Parathyroid adenoma (tissue), 2 donors: Measurements from ENCODE around the gene LZTFL1.

Experiments used
- H2AFZ ChIP-seq: fragments of 300-600 bp; sonication (generic); one replicate; pipeline ENCODE4 v1.7.0; 2017; ENCODE audit warnings: antibody characterized with exemption, mild to moderate bottlenecking
- H3K27ac ChIP-seq: fragments of 300-600 bp; sonication (generic); one replicate; pipeline ENCODE4 v1.7.0; 2017
- H3K27me3 ChIP-seq: fragments of 300-600 bp; sonication (generic); one replicate; pipeline ENCODE4 v1.7.0; 2017; ENCODE audit warnings: low read length; ENCODE audit not compliant: control insufficient read depth, insufficient read depth
- H3K36me3 ChIP-seq: fragments of 300-600 bp; sonication (generic); one replicate; pipeline ENCODE4 v1.7.0; 2017; ENCODE audit warnings: low read length; ENCODE audit not compliant: control insufficient read depth, insufficient read depth
- H3K4me1 ChIP-seq: fragments of 300-600 bp; sonication (generic); one replicate; pipeline ENCODE4 v1.7.0; 2017; ENCODE audit warnings: control low read depth
- H3K4me2 ChIP-seq: fragments of 300-600 bp; sonication (generic); one replicate; pipeline ENCODE4 v1.7.0; 2017; ENCODE audit warnings: low read length
- H3K4me3 ChIP-seq: fragments of 300-600 bp; sonication (generic); one replicate; pipeline ENCODE4 v1.7.0; 2017; ENCODE audit warnings: low read depth, low read length
- H3K79me2 ChIP-seq: fragments of 300-600 bp; sonication (generic); one replicate; pipeline ENCODE4 v1.7.0; 2017; ENCODE audit warnings: control low read depth
- H3K9ac ChIP-seq: fragments of 300-600 bp; sonication (generic); one replicate; pipeline ENCODE4 v1.7.0; 2017; ENCODE audit warnings: mild to moderate bottlenecking
- H3K9me3 ChIP-seq: fragments of 300-600 bp; sonication (generic); one replicate; pipeline ENCODE4 v1.7.0; 2017; ENCODE audit warnings: low read length; ENCODE audit not compliant: control insufficient read depth
- TF ChIP-seq, protein P1 (sequence below): fragments of 300-600 bp; sonication (generic); IDR thresholded peaks from one replicate; pipeline ENCODE4 v1.7.0; 2017; ENCODE audit warnings: antibody characterized with exemption, mild to moderate bottlenecking
- donor health status: primary hyperparathyroidism.

The LZTFL1 gene

DNA sequence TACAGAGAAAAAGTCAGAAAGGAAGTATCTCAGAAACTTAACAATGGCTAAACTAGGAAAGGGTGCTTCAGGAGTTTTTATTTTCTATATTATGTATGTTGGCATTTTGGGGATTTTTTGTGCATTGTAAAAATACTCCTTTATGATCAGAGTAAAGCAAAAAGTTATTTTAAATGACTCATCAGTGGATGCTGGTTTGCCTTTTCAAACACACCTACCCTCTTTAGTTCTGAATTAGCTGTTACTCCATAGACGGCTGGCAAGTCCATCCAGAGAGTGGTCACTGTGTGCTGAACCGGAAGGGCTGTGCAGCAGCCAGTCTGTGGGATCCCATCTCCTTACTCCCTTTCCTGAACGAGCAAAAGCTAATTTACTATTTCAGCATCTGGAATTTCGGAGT is 45.4 kb upstream of the LZTFL1 start:
- Histone ChIP-seq H3K27ac (no peak overlapping the region), H3K9me3 (no peaks in the 10 kb centered on the region), H3K4me2 (no peak overlapping the region), H3K9ac (no peak overlapping the region), H3K79me2 (no peaks in the 10 kb centered on the region), H3K4me1 (peaks cover 4% of the 10 kb centered on the region), H3K27me3 (no peaks in the 10 kb centered on the region), H3K4me3 (no peak overlapping the region), H2AFZ (no peak overlapping the region), H3K36me3 (no peaks in the 10 kb centered on the region)
- TF ChIP-seq, protein P1, sequence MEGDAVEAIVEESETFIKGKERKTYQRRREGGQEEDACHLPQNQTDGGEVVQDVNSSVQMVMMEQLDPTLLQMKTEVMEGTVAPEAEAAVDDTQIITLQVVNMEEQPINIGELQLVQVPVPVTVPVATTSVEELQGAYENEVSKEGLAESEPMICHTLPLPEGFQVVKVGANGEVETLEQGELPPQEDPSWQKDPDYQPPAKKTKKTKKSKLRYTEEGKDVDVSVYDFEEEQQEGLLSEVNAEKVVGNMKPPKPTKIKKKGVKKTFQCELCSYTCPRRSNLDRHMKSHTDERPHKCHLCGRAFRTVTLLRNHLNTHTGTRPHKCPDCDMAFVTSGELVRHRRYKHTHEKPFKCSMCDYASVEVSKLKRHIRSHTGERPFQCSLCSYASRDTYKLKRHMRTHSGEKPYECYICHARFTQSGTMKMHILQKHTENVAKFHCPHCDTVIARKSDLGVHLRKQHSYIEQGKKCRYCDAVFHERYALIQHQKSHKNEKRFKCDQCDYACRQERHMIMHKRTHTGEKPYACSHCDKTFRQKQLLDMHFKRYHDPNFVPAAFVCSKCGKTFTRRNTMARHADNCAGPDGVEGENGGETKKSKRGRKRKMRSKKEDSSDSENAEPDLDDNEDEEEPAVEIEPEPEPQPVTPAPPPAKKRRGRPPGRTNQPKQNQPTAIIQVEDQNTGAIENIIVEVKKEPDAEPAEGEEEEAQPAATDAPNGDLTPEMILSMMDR: no peak

DNA sequence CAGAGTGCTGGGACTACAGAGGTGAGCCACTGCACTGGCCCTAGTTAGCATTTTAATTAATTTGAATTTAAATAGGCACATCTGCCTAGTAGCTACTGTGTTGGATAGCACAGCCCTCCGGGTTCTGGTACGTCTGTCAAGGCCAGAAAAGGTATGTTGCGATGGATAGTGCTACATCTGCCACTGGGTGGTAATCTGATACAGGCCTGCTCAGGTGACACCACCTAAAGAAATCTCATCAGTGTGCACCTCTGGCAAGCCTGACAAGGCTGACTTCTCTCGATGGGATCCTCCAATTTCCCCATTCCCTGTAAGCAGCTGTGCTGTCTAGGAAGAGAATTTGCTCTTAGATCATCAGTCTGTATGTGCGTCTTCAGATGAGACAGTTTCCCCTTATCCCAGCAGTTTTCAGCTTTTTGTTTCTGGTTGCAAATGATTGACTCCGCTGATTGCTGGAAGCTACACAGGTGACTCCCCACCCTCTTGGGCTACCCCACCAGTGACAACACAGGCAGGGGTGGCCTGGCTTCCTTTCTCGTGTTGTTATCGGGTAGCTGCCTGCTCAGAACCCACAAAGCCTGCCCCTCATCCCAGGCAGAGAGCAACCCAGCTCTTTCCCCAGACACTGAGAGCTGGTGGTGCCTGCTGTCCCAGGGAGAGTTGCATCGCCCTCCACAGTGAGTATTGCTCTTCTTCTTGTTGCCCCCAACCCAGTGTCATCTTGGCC is 44.2 kb upstream of the LZTFL1 start, which contains the start of gene CCR9:
Gene CCR9, plus strand, starts transcription at position 565 of the 727 bp plus-strand sequence. CDS start 8,391 bp downstream, outside the sequence.
- Histone ChIP-seq H3K9ac (no peak within 1 kb of the TSS), H2AFZ (no peak within 1 kb of the TSS), H3K9me3 (no peaks in the 10 kb centered on the region), H3K4me3 (no peak within 1 kb of the TSS), H3K27ac (no peak within 1 kb of the TSS), H3K4me2 (no peak within 1 kb of the TSS), H3K4me1 (peaks cover 7% of the 10 kb centered on the region), H3K27me3 (no peaks in the 10 kb centered on the region), H3K79me2 (no peaks in the 10 kb centered on the region), H3K36me3 (no peaks in the 10 kb centered on the region)
- TF ChIP-seq, protein P1: no peak

DNA sequence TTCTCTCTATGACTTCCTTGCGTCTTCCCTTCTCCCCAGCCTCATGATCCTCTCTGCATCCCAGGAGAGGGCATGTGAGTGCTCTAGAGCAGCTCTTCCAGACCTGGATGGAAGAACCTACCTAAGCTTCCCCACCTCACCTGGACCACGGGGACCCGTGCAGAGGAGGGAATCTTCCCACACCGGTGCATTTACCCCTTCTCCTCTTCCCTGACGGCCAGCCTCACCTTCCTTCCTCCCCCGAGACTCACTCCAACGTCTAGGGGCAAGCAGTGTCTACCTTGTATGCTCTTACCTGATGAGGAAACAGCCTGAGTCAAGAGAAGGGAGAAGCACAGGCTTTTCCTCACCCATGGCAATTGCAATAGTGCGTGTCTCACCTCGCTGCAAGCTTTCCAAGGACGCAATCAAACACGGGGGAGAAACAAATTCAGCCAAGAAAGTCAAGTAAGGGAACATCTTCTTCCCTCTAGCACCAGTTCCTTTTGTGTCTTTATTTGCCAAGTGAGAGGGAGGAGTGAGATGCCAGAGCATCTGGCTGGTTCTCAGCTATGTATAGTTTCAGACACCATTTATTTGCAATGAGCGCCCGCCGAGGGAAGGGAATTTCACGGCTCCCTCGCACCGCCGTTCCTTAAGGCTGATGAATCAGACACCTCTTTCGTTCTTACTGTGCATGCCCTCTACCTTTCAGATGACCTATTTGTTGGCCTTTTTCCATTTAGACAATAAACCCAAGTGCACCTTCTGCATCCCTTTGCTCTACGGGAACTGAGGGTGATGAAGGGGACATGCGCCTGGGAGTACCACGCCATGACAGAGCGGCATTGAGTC is 42.7 kb upstream of the LZTFL1 start:
- TF ChIP-seq, protein P1: no peak
- H3K9me3 ChIP-seq: no peaks in the 10 kb centered on the region
- peaks cover 2% of the 10 kb centered on the region for H3K4me1 ChIP-seq
- no peaks in the 10 kb centered on the region for H3K36me3 ChIP-seq
- H3K4me2 ChIP-seq: no peak overlapping the region
- H3K27me3 ChIP-seq: no peaks in the 10 kb centered on the region
- H3K79me2 ChIP-seq: no peaks in the 10 kb centered on the region
- H3K9ac ChIP-seq: no peak overlapping the region
- no peak overlapping the region for H2AFZ ChIP-seq
- no peak overlapping the region for H3K4me3 ChIP-seq
- no peak overlapping the region for H3K27ac ChIP-seq

DNA sequence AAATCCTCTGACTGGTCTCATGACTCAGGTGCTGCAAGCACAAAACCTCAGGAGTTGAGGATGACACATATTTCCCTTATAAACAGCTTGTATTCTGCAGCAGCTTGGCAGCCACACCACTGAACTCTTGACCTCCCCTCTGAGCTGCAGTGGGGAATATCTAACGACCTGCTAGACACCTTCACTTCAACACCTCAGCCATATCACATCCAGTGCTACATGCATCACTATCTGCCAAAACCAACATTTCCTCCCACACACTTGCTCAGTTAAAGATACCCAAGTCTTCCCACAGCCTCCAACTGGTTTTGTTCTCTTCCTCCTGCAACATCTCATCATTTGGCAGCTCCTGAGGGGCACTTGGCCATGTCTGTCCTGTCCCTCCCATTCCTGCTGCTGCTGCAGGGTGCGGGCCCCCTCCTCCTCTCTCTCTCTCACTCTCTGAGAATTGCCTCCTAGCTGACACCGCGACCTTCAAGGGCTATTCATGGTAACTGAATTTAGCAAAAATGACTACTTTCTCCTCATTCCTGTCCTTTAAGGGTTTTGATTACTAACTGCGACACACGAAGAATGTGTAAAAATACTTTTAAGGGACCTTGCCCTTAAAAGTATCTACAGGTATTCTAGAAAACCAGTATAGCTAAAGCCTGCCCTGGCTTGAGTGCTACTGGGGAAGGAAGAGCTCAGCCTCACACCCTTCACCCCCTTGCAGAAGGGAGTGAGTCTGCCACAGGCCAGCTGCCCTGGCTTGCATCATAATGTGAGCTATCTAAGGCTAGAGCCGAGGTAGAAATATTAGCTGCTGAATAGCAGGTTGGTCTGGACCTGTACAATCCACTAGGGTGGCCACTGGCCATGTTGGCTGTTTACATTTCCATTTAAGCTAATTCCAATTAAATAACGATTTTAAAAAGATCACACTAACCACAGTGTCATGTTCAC is 39.4 kb upstream of the LZTFL1 start:
- H2AFZ ChIP-seq: peak overlapping the region; percentile 0
- no peak overlapping the region for H3K9ac ChIP-seq
- no peak overlapping the region for H3K4me2 ChIP-seq
- no peak overlapping the region for H3K27ac ChIP-seq
- no peaks in the 10 kb centered on the region for H3K79me2 ChIP-seq
- no peaks in the 10 kb centered on the region for H3K36me3 ChIP-seq
- no peaks in the 10 kb centered on the region for H3K27me3 ChIP-seq
- no peaks in the 10 kb centered on the region for H3K9me3 ChIP-seq
- peaks cover 2% of the 10 kb centered on the region for H3K4me1 ChIP-seq
- no peak overlapping the region for H3K4me3 ChIP-seq
- TF ChIP-seq, protein P1: no peak
